ENCODE data around the gene TNFRSF1A. TPM values are rescaled to one million over a fixed set of nuclear protein-coding genes. Genes with fewer than 3 reads are reported as not detected.

The TNFRSF1A gene
- total and polyA plus RNA-seq, 10 donors: 22.5 to 578 (median 211) TPM

- H3K9me3 ChIP-seq: no peaks in the 10 kb centered on the region
- H3K27me3 ChIP-seq (replicated peaks in 1 of 7): peaks cover 0 to 24% (median 0%) of the 10 kb centered on the region in 7 donors
- H3K4me1 ChIP-seq: peaks cover 20 to 79% (median 52%) of the 10 kb centered on the region in 6 donors
- no peak for TF ChIP-seq POLR2A (IDR thresholded peaks at IDR 0.05)
- DNase-seq: no peak
- H3K36me3 ChIP-seq: no peaks in the 10 kb centered on the region
- whole genome bisulfite sequencing, 5 donors: 68 to 86% (median 81%) methylated on average over 14 of the region's 14 CpGs
- intact Hi-C loops (cut with DNase I; ENCODE audit: low total_unique reads): no loop called here
- H3K27ac ChIP-seq: peak overlapping the region in 5 of 8 donors; percentile 50 to 71 (median 70)
- no peak overlapping the region for H3K4me3 ChIP-seq
Measured at GRCh38 chr12:6373022-6373787, 31.3 kb upstream of the TNFRSF1A start.

GRCh38 chr12:6372403-6373003 lies 30.6 kb upstream of the TNFRSF1A start:
- Histone ChIP-seq H3K27me3 (replicated peaks in 1 of 7) (peaks cover 0 to 24% (median 0%) of the 10 kb centered on the region in 7 donors), H3K4me3 (no peak overlapping the region), H3K27ac (peak overlapping the region; percentile 50 to 71 (median 62)), H3K36me3 (no peaks in the 10 kb centered on the region), H3K9me3 (no peaks in the 10 kb centered on the region), H3K4me1 (peaks cover 24 to 79% (median 52%) of the 10 kb centered on the region in 6 donors)
- 25 to 38% (median 30%) methylated on average over 8 of the region's 8 CpGs for WGBS, 5 donors
- intact Hi-C loops (cut with DNase I; ENCODE audit: low total_unique reads): no loop called here
- TF ChIP-seq POLR2A (IDR thresholded peaks at IDR 0.05) (no peak), POLR2AphosphoS5 (IDR thresholded peaks at IDR 0.05) (peak in 1 of 3 donors; percentile 51), CTCF (IDR thresholded peaks at IDR 0.05 in 8 of 11, conservative IDR thresholded peaks at IDR 0.05 in 3 of 11) (no peak)
- DNase-seq: peak; percentile 62

GRCh38 chr12:6370994-6371754 lies 29.3 kb upstream of the TNFRSF1A start:
- WGBS, 5 donors: 66 to 84% (median 78%) methylated on average over 12 to 15 of the region's 15 CpGs
- peak; percentile 48 for DNase-seq
- H3K4me3 ChIP-seq: no peak overlapping the region
- TF ChIP-seq POLR2AphosphoS5 (IDR thresholded peaks at IDR 0.05): no peak
- TF ChIP-seq POLR2A (IDR thresholded peaks at IDR 0.05): no peak
- no peak for TF ChIP-seq CTCF (IDR thresholded peaks at IDR 0.05 in 8 of 11, conservative IDR thresholded peaks at IDR 0.05 in 3 of 11)
- no peaks in the 10 kb centered on the region for H3K9me3 ChIP-seq
- H3K36me3 ChIP-seq: no peaks in the 10 kb centered on the region
- H3K27ac ChIP-seq: peak overlapping the region in 5 of 8 donors; percentile 9 to 70 (median 45)
- peaks cover 0 to 19% (median 0%) of the 10 kb centered on the region in 7 donors for H3K27me3 ChIP-seq (replicated peaks in 1 of 7)
- intact Hi-C loops (cut with DNase I; ENCODE audit: low total_unique reads): no loop called here
- H3K4me1 ChIP-seq: peaks cover 16 to 71% (median 42%) of the 10 kb centered on the region in 6 donors

GRCh38 chr12:6370576-6370935 lies 28.7 kb upstream of the TNFRSF1A start:
- Histone ChIP-seq H3K4me1 (peaks cover 12 to 64% (median 37%) of the 10 kb centered on the region in 6 donors), H3K36me3 (no peaks in the 10 kb centered on the region), H3K4me3 (no peak overlapping the region), H3K9me3 (no peaks in the 10 kb centered on the region), H3K27ac (peak overlapping the region in 4 of 8 donors; percentile 9 to 33 (median 26)), H3K27me3 (replicated peaks in 1 of 7) (peaks cover 0 to 13% (median 0%) of the 10 kb centered on the region in 7 donors)
- intact Hi-C loops (cut with DNase I; ENCODE audit: low total_unique reads): no loop called here
- peak; percentile 45 for DNase-seq
- 59 to 94% (median 89%) methylated on average over 2 to 4 of the region's 4 CpGs for WGBS, 5 donors
- no peak for TF ChIP-seq POLR2AphosphoS5 (IDR thresholded peaks at IDR 0.05)
- TF ChIP-seq CTCF (IDR thresholded peaks at IDR 0.05 in 8 of 11, conservative IDR thresholded peaks at IDR 0.05 in 3 of 11): no peak
- no peak for TF ChIP-seq POLR2A (IDR thresholded peaks at IDR 0.05)

All from spleen (tissue), 11 donors.